ENCODE data around the gene CERS5.

GRCh38 chr12:50162230-50162629, 4.9 kb downstream of the CERS5 start:
- TF ChIP-seq CTCF (IDR thresholded peaks at IDR 0.05) (no peak), POLR2AphosphoS5 (IDR thresholded peaks at IDR 0.05) (no peak)
